ENCODE data around the gene PPP6R3.
"Not testable (repeated sequence)": the region's sequence is repeated elsewhere in the genome, so short reads cannot be mapped to it uniquely, and the experiment has no call there.

Gene PPP6R3

GRCh38 chr11:68460741-68461574 lies at the start of gene PPP6R3:
TSS of gene PPP6R3 (plus strand) at chr11:68460752. CDS start at chr11:68537665, 76,913 bp downstream.
- peak; percentile 24 for DNase-seq

GRCh38 chr11:68411501-68411991 lies 49.0 kb upstream of the PPP6R3 start:
- no peak for DNase-seq

GRCh38 chr11:68412593-68413475 lies 47.7 kb upstream of the PPP6R3 start:
- peak; percentile 89 for DNase-seq

- no peak for DNase-seq
Observed at GRCh38 chr11:68413591-68413999, 47.0 kb upstream of the PPP6R3 start.

GRCh38 chr11:68414496-68415221 lies 45.9 kb upstream of the PPP6R3 start:
- no peak for DNase-seq

- no peak for DNase-seq
Observed at GRCh38 chr11:68416070-68416578, 44.4 kb upstream of the PPP6R3 start.

- DNase-seq, result no peak
Observed at GRCh38 chr11:68418648-68419047, 41.9 kb upstream of the PPP6R3 start.

- DNase-seq, result no peak
Observed at GRCh38 chr11:68420171-68420570, 40.4 kb upstream of the PPP6R3 start.

GRCh38 chr11:68423481-68423880 lies 37.1 kb upstream of the PPP6R3 start:
- DNase-seq, result no peak

- no peak for DNase-seq
Observed at GRCh38 chr11:68424101-68424632, 36.4 kb upstream of the PPP6R3 start.

- no peak for DNase-seq
Observed at GRCh38 chr11:68424981-68425865, 35.3 kb upstream of the PPP6R3 start.

GRCh38 chr11:68425866-68426380 lies 34.6 kb upstream of the PPP6R3 start:
- no peak for DNase-seq

GRCh38 chr11:68429661-68430060 lies 30.9 kb upstream of the PPP6R3 start:
- DNase-seq, result no peak

- DNase-seq, result no peak
Observed at GRCh38 chr11:68430384-68430783, 30.2 kb upstream of the PPP6R3 start.

- DNase-seq, result no peak
Observed at GRCh38 chr11:68430801-68431200, 29.8 kb upstream of the PPP6R3 start.

- DNase-seq, result no peak
Observed at GRCh38 chr11:68431984-68432645, 28.4 kb upstream of the PPP6R3 start.

- DNase-seq, result no peak
Observed at GRCh38 chr11:68432874-68433273, 27.7 kb upstream of the PPP6R3 start.

GRCh38 chr11:68433541-68433940 lies 27.0 kb upstream of the PPP6R3 start:
- DNase-seq, result no peak

GRCh38 chr11:68434159-68434558 lies 26.4 kb upstream of the PPP6R3 start:
- DNase-seq, result not testable (repeated sequence)

- no peak for DNase-seq
Observed at GRCh38 chr11:68436162-68436888, 24.2 kb upstream of the PPP6R3 start.
